HUDEP-2 (cell line): Measurements from ENCODE around the gene CNTN2.
A peak's percentile ranks its signal among the peaks of the same experiment; 100 is the strongest.

Experiments used
- DNase-seq, 76 experiments: peaks; one replicate each; lab custom pipeline; 2025; ENCODE audit not compliant: unreplicated experiment in 76 of 76; lab: John Stamatoyannopoulos, UW

CNTN2 gene

GRCh38 chr1:205072286-205072685 is 29.3 kb downstream of the CNTN2 start:
- DNase-seq: no peak

GRCh38 chr1:205072881-205073280 is 29.9 kb downstream of the CNTN2 start:
- no peak for DNase-seq

- DNase-seq: peak in 46 of 76 experiments; percentile 4 to 69 (median 36)
Measured at GRCh38 chr1:205073511-205073910, 30.5 kb downstream of the CNTN2 start.

GRCh38 chr1:205074084-205074483 is 31.1 kb downstream of the CNTN2 start:
- no peak for DNase-seq

GRCh38 chr1:205074513-205074912 is 31.5 kb downstream of the CNTN2 start:
- DNase-seq: no peak

- DNase-seq: no peak
Measured at GRCh38 chr1:205075642-205076155, 32.7 kb downstream of the CNTN2 start.

GRCh38 chr1:205076245-205076761 is 33.3 kb downstream of the CNTN2 start:
- DNase-seq: peak in 13 of 76 experiments; percentile 3 to 32 (median 19)

- no peak for DNase-seq
Measured at GRCh38 chr1:205077158-205077933, 34.3 kb downstream of the CNTN2 start.

GRCh38 chr1:205077934-205078311 is 34.9 kb downstream of the CNTN2 start:
- DNase-seq: no peak

- DNase-seq: no peak
Measured at GRCh38 chr1:205082431-205082830, 39.4 kb downstream of the CNTN2 start.

- no peak for DNase-seq
Measured at GRCh38 chr1:205084360-205084759, 41.3 kb downstream of the CNTN2 start, which contains the start of gene TMEM81. Gene TMEM81 (minus strand): TSS chr1:205084460. CDS start chr1:205084320, 140 bp downstream.

GRCh38 chr1:205088341-205088740 is 45.3 kb downstream of the CNTN2 start:
- no peak for DNase-seq

- DNase-seq: no peak
Measured at GRCh38 chr1:205091043-205091740, 48.2 kb downstream of the CNTN2 start.

GRCh38 chr1:205095422-205095821 is 52.4 kb downstream of the CNTN2 start:
- DNase-seq: no peak

GRCh38 chr1:205098242-205098641 is 55.2 kb downstream of the CNTN2 start:
- no peak for DNase-seq

- DNase-seq: no peak
Measured at GRCh38 chr1:205102404-205102803, 59.4 kb downstream of the CNTN2 start.

- no peak for DNase-seq
Measured at GRCh38 chr1:205107327-205107726, 64.3 kb downstream of the CNTN2 start.

GRCh38 chr1:205108464-205108863 is 65.5 kb downstream of the CNTN2 start:
- no peak for DNase-seq

GRCh38 chr1:205109269-205109668 is 66.3 kb downstream of the CNTN2 start:
- DNase-seq: no peak

GRCh38 chr1:205109711-205110110 is 66.7 kb downstream of the CNTN2 start:
- no peak for DNase-seq

GRCh38 chr1:205111354-205111753 is 68.3 kb downstream of the CNTN2 start:
- DNase-seq: no peak

GRCh38 chr1:205118752-205119151 is 75.7 kb downstream of the CNTN2 start:
- DNase-seq: no peak
